ENCODE measurements around the gene CYP3A7. TPM values are rescaled to one million over a fixed set of nuclear protein-coding genes. Genes with fewer than 3 reads are reported as not detected.
"Not testable (repeated sequence)": the region's sequence is repeated elsewhere in the genome, so short reads cannot be mapped to it uniquely, and the experiment has no call there.

CYP3A7 gene
- polyA plus RNA-seq (2013, experiment 1 of 2; ENCODE audit: insufficient read length) = 0.17 TPM
- polyA plus RNA-seq (2013, experiment 2 of 2; ENCODE audit: insufficient read length) = not detected

- no peak for DNase-seq
These were observed at the start of gene CYP3A7 for GRCh38 chr7:99734987-99735386. CYP3A7 (minus strand) TSS chr7:99735196; CDS start chr7:99735093, 103 bp downstream.

GRCh38 chr7:99784007-99784406 lies 49.0 kb upstream of the CYP3A7 start, which contains the start of gene CYP3A4:
CYP3A4 (minus strand) TSS chr7:99784184; CDS start chr7:99784081, 103 bp downstream.
- DNase-seq = no peak

DNA sequence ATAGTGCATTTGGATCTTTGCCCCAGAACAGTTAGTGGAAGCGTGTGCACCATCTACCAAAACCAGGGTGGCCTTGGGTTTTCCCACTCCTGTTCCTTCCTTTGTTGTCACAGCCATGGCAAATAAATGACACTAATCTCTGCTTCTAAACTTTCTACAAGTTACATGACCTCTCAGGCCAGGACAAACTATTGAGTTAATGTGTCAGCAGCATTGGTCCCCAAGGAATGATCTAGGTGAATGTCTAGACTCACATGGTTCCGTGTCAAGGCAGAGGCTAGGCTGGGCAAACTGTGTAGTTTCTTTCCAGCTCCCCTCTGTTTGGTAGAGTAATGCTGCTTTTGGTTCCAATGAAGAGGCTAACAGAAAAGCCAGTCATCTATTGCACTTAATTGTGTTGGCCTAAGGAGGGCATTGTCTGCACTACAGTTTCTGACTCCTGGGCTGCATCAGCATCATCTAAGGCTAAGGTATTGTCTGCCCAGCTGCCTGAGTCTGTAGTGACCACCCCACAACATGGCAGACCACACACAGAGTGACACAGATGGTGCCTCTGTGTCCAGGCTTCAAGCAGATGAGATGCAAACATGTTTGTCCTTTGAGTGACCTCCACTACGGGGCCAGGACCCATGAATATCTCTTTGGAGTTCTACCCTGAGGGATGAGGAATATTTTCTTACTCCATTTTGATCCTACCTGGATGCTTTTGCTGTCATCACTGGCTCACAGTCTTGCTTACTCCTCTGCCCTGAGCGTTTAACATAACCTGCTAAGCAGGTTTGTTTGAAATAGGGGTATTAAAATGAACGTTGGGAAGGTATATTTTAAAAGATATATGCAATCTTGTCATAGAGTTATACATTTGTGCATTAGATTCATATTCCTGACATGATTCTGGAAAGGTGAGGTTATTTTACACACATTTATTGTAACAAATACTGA lies 47.3 kb upstream of the CYP3A7 start:
- DNase-seq = no peak

- DNase-seq = no peak
These were observed 45.6 kb upstream of the CYP3A7 start for GRCh38 chr7:99780588-99780987.

DNA sequence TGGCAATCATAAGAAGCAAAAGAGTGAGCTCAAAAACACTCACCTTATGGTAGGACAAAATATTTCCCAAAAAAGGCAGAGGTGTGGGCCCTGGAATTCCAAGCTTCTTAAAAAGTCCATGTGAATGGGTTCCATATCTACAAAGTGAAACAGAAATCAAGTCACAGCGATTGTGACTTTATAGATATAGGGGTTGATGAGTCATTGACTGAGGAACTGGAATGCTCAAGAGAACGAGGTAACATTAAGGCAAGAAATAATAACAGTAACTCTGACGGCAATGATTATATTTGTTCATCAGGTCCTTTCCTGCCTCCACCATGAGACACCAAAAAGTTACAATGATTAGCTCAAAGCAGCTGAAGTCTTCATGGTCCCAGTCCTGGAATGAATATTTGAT lies 45.0 kb upstream of the CYP3A7 start:
- DNase-seq = no peak

DNA sequence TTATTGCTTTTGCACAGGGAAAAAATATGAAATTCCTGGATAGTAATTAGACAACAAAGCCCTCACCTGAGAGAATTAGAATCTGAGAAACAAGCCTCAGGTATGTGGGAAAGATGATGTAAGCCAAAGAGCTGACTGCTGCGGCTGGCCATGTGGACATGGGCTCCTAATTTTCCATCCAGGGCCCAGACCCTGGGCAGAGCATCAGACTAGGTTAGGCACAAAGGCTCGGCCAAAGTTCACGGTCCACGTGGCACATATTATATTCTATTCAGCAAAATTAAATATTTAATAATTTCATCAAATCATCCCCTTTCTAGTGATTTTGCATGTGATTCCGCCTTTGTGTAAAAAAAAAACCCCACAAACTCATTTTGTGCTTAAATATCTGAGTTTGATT lies 43.9 kb upstream of the CYP3A7 start:
- no peak for DNase-seq

DNA sequence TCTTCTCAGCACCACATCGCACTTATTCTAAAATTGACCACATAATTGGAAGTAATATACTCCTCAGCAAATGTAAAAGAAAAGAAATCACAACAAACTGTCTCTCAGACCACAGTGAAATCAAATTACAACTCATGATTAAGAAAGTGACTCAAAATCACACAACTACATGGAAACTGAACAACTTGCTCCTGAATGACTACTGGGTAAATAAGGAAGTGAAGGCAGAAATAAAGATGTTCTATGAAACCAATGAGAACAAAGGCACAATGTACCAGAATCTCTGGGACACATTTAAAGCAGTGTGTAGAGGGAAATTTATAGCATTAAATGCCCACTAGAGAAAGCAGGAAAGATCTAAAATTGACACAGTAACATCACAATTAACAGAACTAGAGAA lies 38.4 kb upstream of the CYP3A7 start:
- DNase-seq = not testable (repeated sequence)

DNA sequence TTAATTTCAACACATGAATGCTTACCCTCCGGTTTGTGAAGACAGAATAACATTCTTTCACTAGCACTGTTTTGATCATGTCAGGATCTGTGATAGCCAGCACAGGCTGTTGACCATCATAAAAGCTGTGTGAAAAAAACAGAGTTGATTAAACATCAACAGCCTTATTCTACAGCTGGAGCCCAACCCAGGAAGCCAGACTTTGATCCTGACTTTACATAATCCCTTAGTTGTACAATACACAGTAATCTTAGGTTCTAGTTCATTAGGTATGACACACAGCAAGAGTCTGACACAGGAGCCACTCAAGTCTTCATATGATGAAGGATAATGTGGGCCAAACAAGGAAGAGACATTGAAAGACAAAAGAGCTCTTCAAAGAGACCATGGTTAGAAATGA lies 37.6 kb upstream of the CYP3A7 start:
- DNase-seq = no peak

- DNase-seq = not testable (repeated sequence)
These were observed 34.5 kb upstream of the CYP3A7 start for GRCh38 chr7:99769494-99769893.

- DNase-seq = no peak
These were observed 33.5 kb upstream of the CYP3A7 start for GRCh38 chr7:99768471-99768870.

- no peak for DNase-seq
These were observed 32.7 kb upstream of the CYP3A7 start for GRCh38 chr7:99767662-99768061.

- DNase-seq = no peak
These were observed 31.6 kb upstream of the CYP3A7 start for GRCh38 chr7:99766484-99767099.

- DNase-seq = no peak
These were observed 29.5 kb upstream of the CYP3A7 start for GRCh38 chr7:99764478-99764877.

- peak; percentile 51 for DNase-seq
These were observed 27.8 kb upstream of the CYP3A7 start for GRCh38 chr7:99762680-99763327.

DNA sequence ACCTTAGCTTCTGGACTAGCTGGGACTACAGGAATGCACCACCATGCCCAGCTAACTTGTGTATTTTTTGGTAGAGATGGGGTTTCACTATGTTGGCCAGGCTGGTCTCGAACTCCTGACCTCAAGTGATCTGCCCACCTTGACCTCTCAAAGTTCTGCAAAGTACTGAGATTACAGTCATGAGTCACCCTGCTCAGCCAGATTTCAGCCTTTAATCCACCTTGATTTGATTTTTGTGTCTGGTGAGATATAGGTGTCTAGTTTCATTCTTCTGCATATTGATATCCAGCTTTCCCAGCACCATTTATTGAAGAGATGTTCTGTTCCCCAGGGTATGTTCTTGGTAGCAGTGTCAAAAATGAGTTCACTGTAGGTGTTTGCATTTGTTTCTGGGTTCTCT lies 20.1 kb upstream of the CYP3A7 start:
- no peak for DNase-seq

GRCh38 chr7:99752356-99752755 lies 17.4 kb upstream of the CYP3A7 start:
- no peak for DNase-seq

DNA sequence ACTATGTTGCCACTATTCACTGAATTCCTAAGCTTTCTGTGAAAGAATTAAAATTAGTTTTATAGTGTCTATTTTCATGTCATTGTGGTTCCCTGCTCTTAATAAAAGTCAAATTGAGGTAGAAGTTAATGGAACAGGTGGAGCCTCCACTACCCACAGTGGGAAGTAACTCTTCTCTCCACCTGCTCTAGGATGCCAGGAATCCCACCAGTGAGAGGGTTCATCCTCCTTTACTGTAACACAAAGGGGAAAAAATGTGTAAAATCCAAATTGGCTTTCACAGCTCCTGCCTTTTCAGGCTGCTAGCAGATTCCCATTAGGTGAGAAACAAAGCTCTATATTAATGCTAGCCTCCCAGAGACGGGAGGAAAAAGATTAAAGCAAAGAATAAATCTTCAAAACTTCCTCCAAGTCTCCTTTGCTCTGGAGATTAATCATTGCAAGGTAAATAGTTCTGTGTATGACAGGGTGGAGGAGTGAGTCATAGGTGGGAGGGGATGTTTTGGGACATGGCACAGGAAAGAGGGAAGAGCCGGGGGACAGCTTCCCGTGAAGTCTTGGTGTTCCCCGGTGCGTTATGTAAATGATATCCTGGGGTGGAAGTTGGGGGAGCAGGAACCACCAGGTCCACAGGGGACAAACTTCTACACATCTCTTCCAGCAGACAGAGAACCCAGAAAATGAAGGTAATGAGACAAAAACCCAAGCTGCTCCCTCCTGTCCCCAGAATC lies 16.5 kb upstream of the CYP3A7 start:
- not testable (repeated sequence) for DNase-seq

DNA sequence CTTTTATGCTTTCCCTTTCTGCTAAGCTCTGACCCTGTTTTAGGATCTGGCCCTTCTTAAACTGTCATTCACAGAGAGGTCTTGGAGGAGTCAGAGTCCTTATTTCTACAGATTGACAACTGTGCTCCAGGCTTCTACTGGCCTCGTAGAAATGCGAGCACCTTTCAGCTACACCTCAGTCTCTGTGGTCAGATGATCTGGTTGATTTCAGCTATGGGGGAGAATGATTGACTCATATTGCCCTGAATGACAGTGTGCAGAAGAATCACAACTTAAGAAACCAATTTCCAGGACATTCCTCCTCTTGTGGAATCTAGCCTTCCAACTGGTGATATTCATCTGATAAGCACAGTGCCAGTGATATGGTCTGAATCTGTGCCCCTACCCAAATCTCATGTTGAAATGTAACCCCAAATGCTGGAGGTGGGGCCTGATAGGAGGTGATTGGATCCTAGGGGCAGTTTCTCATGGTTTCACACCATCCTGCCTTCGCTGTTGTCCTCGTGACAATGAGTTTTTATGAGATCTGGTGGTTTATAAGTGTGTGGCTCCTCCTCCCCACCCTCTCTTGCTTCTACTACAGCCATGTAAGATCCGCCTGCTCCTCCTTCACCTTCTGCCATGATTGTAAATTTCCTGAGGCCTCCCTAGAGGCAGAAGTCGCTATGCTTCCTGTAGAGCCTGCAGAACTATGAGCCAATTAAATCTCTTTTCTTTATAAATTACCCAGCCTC lies 14.0 kb upstream of the CYP3A7 start:
- DNase-seq = no peak

GRCh38 chr7:99746915-99747314 lies 11.9 kb upstream of the CYP3A7 start:
- DNase-seq = not testable (repeated sequence)

DNA sequence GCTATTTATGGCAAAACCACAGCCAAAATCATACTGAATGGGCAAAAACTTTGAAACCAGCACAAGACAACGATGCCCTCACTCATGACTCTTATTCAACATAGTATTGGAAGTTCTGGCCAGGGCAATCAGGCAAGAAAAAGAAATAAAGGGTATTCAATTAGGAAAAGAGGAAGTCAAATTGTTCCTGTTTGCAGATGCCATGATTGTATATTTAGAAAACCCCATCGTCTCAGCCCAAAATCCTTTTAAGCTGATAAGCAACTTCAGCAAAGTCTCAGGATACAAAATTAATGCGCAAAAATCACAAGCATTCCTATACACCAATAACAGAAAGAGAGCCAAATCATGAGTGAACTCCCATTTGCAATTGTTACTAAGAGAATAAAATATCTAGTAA lies 10.4 kb upstream of the CYP3A7 start:
- not testable (repeated sequence) for DNase-seq

DNA sequence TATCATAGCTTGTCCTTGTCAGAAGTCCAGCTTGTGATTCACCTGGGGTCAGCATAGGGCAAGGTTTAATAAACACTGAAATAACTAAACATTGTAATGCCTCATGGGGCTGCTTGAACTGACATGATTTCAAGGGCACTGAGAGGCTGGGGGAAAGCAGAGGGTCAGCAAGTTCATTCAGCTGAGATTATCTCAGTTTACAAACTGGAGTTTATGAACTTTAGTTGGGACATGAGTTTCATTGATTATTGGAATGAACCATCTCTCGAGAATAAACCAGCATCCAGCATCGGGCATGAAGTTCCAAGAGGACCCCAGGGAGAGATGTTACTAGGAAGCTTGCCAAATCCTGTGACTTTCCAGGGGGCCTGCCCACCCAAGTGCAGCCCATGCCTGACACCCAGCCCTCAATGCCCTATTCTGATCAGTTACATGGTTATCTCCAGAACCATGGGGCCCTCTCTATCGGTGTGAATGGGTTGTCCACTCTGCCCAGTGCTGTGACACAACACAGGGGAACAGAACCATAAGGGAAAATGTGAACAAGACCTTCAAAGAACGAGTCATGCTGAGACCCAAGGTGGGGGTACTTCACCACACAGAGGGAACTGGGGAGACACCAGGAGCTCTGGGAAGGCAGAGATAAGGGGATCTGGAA lies 7.9 kb upstream of the CYP3A7 start:
- DNase-seq = no peak

Data from fibroblast of skin of abdomen (primary cell).